Panc1 (cell line): Measurements from ENCODE around the gene ZNF710. TPM values are rescaled to one million over a fixed set of nuclear protein-coding genes. Genes with fewer than 3 reads are reported as not detected.

ENCODE experiments used
- ATAC-seq: fragments of 200-7000 bp; cut with Tn5 transposase; 2 replicates; pipeline ENCODE4 v1.9.1; 2020; ENCODE audit warnings: mild to moderate bottlenecking, moderate library complexity
- BruUV-seq: library from RNA; stranded (reverse); fragments of 400-500 nt; replicated peaks from 2 replicates; lab custom pipeline; 2021; lab: Mats Ljungman, UMichigan
- CTCF ChIA-PET: fragments of 300-600 bp; sonication (Branson Sonifier 250); formaldehyde crosslinking; loops from one replicate; lab custom pipeline; 2022; ENCODE audit warnings: antibody characterized with exemption; lab: Charles Lee
- POLR2A ChIA-PET: fragments of 300-600 bp; sonication (Branson Sonifier 250); formaldehyde crosslinking; loops from one replicate; lab custom pipeline; 2022; ENCODE audit warnings: antibody characterized with exemption; lab: Charles Lee
- DNase-seq: peaks from one replicate; pipeline ENCODE4 v3.0.0-alpha.2; 2010; ENCODE audit warnings: low read depth, low spot score
- H3K27ac ChIP-seq: 2 replicates; pipeline ENCODE4 v1.5.1; 2011; ENCODE audit warnings: mild to moderate bottlenecking, low read length, inconsistent platforms
- H3K27me3 ChIP-seq: fragments of 200-500 bp; sonication (Bioruptor generic); 2 replicates; pipeline ENCODE4 v1.6.0; 2014; ENCODE audit warnings: low read length, inconsistent platforms; ENCODE audit not compliant: control insufficient read depth, insufficient read depth
- H3K36me3 ChIP-seq: fragments of 200-500 bp; sonication (Bioruptor generic); 2 replicates; pipeline ENCODE4 v1.5.1; 2014; ENCODE audit warnings: inconsistent platforms, mild to moderate bottlenecking, low read length, moderate library complexity; ENCODE audit not compliant: control insufficient read depth, insufficient read depth
- H3K4me1 ChIP-seq: 2 replicates; pipeline ENCODE4 v1.5.1; 2011; ENCODE audit warnings: inconsistent platforms, mild to moderate bottlenecking, low read length, moderate library complexity; ENCODE audit not compliant: control insufficient read depth, insufficient read depth
- H3K4me3 ChIP-seq, 2 experiments: 2 replicates each; pipeline ENCODE4 v1.5.1; 2011 to 2012; ENCODE audit warnings: low read depth in 2 of 2, low read length in 2 of 2, mild to moderate bottlenecking in 2 of 2, inconsistent platforms in 1 of 2, moderate library complexity in 1 of 2
- H3K9me3 ChIP-seq: fragments of 200-500 bp; sonication (Bioruptor generic); 2 replicates; pipeline ENCODE4 v1.5.1; 2014; ENCODE audit warnings: low read depth, mild to moderate bottlenecking, inconsistent platforms, low read length, moderate library complexity; ENCODE audit not compliant: control insufficient read depth, insufficient read depth
- POLR2AphosphoS5 ChIP-seq: IDR thresholded peaks from 2 replicates; pipeline ENCODE4 v1.6.1; 2012; ENCODE audit warnings: mild to moderate bottlenecking, low read depth, low read length, moderate library complexity
- SIN3A ChIP-seq: IDR thresholded peaks from 2 replicates; pipeline ENCODE4 v1.6.1; 2012; ENCODE audit warnings: low read depth, mild to moderate bottlenecking, low read length, moderate library complexity, borderline replicate concordance; ENCODE audit not compliant: insufficient read depth
- TCF7L2 ChIP-seq: IDR thresholded peaks from 2 replicates; pipeline ENCODE4 v1.6.1; 2011; ENCODE audit warnings: mild to moderate bottlenecking, low read depth, low read length, inconsistent platforms
- in situ Hi-C: cut with HindIII; loops from 2 replicates; pipeline ENCODE4 v1.10.0; 2016; ENCODE audit warnings: low sequenced_read_pairs, low pct_unique_long_range_greater_than_20kb
- intact Hi-C: fragments of 100-400 bp; cut with micrococcal nuclease; formaldehyde crosslinking; loops from one replicate; pipeline ENCODE4 v1.10.0; 2022; ENCODE audit not compliant: unreplicated experiment
- total RNA-seq: library from RNA; stranded (reverse); gene quantifications from one replicate; pipeline ENCODE4 v1.2.1, GENCODE V29; 2021; ENCODE audit not compliant: unreplicated experiment
- TF ChIP-seq, protein P1 (sequence below), 2 experiments: IDR thresholded peaks; 2 replicates each; pipeline ENCODE4 v1.6.1; 2011 to 2012; ENCODE audit warnings: low read depth in 2 of 2, control low read depth in 1 of 2, low read length in 1 of 2, mild to moderate bottlenecking in 1 of 2, moderate library complexity in 1 of 2; ENCODE audit not compliant: insufficient read depth in 1 of 2
- TF ChIP-seq, protein P2 (sequence below): fragments of 450-650 bp; IDR thresholded peaks from 2 replicates; pipeline ENCODE4 v1.5.1; 2017; ENCODE audit warnings: mild to moderate bottlenecking

ZNF710 gene
- total RNA-seq, 1 experiment from 2014 or later = 15.8 TPM

DNA sequence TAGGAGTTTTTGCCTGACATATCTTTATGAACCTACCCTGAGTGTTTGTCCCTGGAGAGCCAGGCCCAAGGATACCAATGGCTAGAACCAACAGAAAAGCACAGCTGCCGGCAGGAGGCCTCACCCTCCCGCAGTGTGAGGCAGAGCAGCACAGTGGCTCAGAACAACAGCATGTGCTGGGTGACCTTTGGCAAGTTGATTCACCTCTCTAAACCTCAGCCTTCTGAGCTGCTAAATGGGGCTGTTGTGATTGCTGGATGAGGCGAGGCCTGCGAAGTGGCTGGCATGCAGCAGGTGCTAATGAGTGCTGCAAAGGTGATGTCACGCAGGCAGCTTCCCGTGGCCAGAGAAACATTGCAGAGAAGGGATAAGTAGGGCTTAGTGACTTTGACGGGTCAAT lies 77.8 kb downstream of the ZNF710 start:
- ChIA-PET POLR2A (no interaction called here), CTCF (interaction anchor here (0.6 kb wide), 1 partner anchor 241 kb away, joined by 3 read pairs; no protein-coding TSS in a partner anchor)
- ATAC-seq (no peak), DNase-seq (no peak)
- no peaks in the 10 kb centered on the region for H3K9me3 ChIP-seq
- no peaks in the 10 kb centered on the region for H3K27me3 ChIP-seq
- H3K36me3 ChIP-seq = 0 out of 2 replicates have a peak, but pooled peaks cover 2% of the 10 kb centered on the region
- in situ Hi-C loops = no loop called here
- TF ChIP-seq, protein P1, sequence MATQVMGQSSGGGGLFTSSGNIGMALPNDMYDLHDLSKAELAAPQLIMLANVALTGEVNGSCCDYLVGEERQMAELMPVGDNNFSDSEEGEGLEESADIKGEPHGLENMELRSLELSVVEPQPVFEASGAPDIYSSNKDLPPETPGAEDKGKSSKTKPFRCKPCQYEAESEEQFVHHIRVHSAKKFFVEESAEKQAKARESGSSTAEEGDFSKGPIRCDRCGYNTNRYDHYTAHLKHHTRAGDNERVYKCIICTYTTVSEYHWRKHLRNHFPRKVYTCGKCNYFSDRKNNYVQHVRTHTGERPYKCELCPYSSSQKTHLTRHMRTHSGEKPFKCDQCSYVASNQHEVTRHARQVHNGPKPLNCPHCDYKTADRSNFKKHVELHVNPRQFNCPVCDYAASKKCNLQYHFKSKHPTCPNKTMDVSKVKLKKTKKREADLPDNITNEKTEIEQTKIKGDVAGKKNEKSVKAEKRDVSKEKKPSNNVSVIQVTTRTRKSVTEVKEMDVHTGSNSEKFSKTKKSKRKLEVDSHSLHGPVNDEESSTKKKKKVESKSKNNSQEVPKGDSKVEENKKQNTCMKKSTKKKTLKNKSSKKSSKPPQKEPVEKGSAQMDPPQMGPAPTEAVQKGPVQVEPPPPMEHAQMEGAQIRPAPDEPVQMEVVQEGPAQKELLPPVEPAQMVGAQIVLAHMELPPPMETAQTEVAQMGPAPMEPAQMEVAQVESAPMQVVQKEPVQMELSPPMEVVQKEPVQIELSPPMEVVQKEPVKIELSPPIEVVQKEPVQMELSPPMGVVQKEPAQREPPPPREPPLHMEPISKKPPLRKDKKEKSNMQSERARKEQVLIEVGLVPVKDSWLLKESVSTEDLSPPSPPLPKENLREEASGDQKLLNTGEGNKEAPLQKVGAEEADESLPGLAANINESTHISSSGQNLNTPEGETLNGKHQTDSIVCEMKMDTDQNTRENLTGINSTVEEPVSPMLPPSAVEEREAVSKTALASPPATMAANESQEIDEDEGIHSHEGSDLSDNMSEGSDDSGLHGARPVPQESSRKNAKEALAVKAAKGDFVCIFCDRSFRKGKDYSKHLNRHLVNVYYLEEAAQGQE (IDR thresholded peaks at IDR 0.05; ENCODE audit: insufficient read depth in 1 of 2, low read depth in 2 of 2, low read length in 1 of 2) = no peak
- 0 out of 2 replicates have a peak, but pooled peaks have one; percentile 15 for TF ChIP-seq POLR2AphosphoS5
- no peak overlapping the region for H3K4me3 ChIP-seq
- no peak overlapping the region for H3K27ac ChIP-seq
- intact Hi-C loops = loop anchor here (10.0 kb wide), 1 partner anchor 334 kb away; no protein-coding TSS in a partner anchor
- BruUV-seq = no TSS peak
- no peaks in the 10 kb centered on the region; the same call in 1 of the 2 replicates for H3K4me1 ChIP-seq

DNA sequence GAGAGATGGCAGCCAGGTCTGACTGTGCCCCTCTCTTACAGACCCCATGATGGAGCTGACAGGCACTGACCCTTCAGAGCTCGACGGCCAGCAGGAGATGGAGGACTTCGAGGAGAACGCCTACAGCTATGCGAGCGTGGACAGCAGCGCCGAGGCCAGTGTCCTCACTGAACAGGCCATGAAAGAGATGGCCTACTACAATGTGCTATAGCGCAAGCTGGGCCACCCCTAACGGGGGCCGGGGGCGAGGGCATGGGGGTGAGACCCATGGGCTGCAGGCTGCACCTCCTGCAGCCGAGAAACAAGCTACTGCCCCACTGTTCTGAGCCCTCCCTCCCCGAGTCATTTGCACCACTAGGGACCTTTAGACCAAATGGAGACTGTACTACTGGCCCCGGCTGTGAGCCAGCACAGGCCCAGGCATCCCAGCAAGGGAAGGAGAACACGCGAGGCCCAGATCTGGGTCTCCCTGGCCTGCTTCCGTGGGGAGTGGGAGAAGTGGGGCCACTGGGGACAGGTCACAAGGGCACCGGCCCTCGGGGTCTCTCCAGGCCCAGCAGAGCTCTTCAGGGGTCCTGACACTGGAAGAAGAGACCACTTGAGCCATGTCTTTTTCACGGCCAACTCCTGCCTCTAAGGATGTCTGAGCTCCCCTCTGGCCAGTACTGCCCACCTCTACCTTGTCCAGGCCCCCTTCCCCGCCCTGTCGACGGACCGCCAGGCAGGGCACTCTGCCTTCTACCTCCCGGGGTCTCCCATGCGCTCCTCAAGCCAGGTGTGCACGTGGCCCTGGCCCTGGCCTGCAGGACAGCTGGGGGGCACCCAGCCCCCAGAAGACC lies 78.7 kb downstream of the ZNF710 start:
- in situ Hi-C loops = no loop called here
- CTCF ChIA-PET = interaction anchor here (0.6 kb wide), 1 partner anchor 18 kb away, joined by 10 read pairs; no protein-coding TSS in a partner anchor
- no TSS peak for BruUV-seq
- Histone ChIP-seq H3K27me3 (no peaks in the 10 kb centered on the region), H3K4me1 (no peaks in the 10 kb centered on the region; the same call in 1 of the 2 replicates), H3K36me3 (0 out of 2 replicates have a peak, but pooled peaks cover 2% of the 10 kb centered on the region), H3K4me3 (no peak overlapping the region), H3K9me3 (no peaks in the 10 kb centered on the region), H3K27ac (no peak overlapping the region)
- POLR2A ChIA-PET = interaction anchor here (0.5 to 0.6 kb wide), 2 partner anchors 9 to 71 kb away, joined by 4 to 5 read pairs; no protein-coding TSS in a partner anchor
- DNase-seq = no peak
- TF ChIP-seq TCF7L2 = no peak
- no peak for TF ChIP-seq SIN3A
- TF ChIP-seq, protein P1 (IDR thresholded peaks at IDR 0.05; ENCODE audit: insufficient read depth in 1 of 2, low read depth in 2 of 2, low read length in 1 of 2) = no peak
- TF ChIP-seq POLR2AphosphoS5 = no peak
- TF ChIP-seq, protein P2, sequence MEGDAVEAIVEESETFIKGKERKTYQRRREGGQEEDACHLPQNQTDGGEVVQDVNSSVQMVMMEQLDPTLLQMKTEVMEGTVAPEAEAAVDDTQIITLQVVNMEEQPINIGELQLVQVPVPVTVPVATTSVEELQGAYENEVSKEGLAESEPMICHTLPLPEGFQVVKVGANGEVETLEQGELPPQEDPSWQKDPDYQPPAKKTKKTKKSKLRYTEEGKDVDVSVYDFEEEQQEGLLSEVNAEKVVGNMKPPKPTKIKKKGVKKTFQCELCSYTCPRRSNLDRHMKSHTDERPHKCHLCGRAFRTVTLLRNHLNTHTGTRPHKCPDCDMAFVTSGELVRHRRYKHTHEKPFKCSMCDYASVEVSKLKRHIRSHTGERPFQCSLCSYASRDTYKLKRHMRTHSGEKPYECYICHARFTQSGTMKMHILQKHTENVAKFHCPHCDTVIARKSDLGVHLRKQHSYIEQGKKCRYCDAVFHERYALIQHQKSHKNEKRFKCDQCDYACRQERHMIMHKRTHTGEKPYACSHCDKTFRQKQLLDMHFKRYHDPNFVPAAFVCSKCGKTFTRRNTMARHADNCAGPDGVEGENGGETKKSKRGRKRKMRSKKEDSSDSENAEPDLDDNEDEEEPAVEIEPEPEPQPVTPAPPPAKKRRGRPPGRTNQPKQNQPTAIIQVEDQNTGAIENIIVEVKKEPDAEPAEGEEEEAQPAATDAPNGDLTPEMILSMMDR = no peak
- no peak; the same call in 1 of the 2 replicates for ATAC-seq
- intact Hi-C loops = loop anchor here (10.0 kb wide), 1 partner anchor 335 kb away; no protein-coding TSS in a partner anchor
